ENCODE results near the gene RASA3. TPM values are rescaled to one million over a fixed set of nuclear protein-coding genes. Genes with fewer than 3 reads are reported as not detected.

Gene RASA3
- total RNA-seq, 2 experiments from 2014 or later: 3.6 to 17.9 TPM

- H3K4me3 ChIP-seq (ENCODE audit: low read depth, low read length, poor library complexity, severe bottlenecking): peak overlapping the region; percentile 14
- peaks cover 29% of the 10 kb centered on the region for H3K4me1 ChIP-seq (ENCODE audit: insufficient read depth, low read length, poor library complexity, severe bottlenecking)
- peak; percentile 54 for TF ChIP-seq CTCF (conservative IDR thresholded peaks at IDR 0.05; ENCODE audit: low read length)
- no peak for TF ChIP-seq EZH2phosphoT487 (IDR thresholded peaks at IDR 0.05; ENCODE audit: borderline replicate concordance, low read depth, low read length)
- BruUV-seq (replicated peaks): no TSS peak
- H4K20me1 ChIP-seq (ENCODE audit: insufficient read depth, low read length): no peaks in the 10 kb centered on the region
- intact Hi-C loops (cut with micrococcal nuclease; ENCODE audit: unreplicated experiment): loop anchor here (1.0 to 2.0 kb wide), 2 partner anchors 43 to 85 kb away; no protein-coding TSS in a partner anchor
- POLR2A ChIA-PET: interaction anchor here (1.1 kb wide), 1 partner anchor 67 kb away, joined by 3 read pairs; no protein-coding TSS in a partner anchor
- H3K79me2 ChIP-seq (ENCODE audit: insufficient read depth, low read depth, low read length): no peaks in the 10 kb centered on the region
- peak overlapping the region; percentile 62 for H3K4me2 ChIP-seq (ENCODE audit: low read length)
- peak overlapping the region; percentile 55; the same call in 1 of the 2 replicates for H2AFZ ChIP-seq (ENCODE audit: low read length)
- peak; percentile 84 for DNase-seq (ENCODE audit: low spot score)
- H3K27ac ChIP-seq (ENCODE audit: low read depth, low read length, poor library complexity, severe bottlenecking): peak overlapping the region; percentile 55
- CTCF ChIA-PET (ENCODE audit: unreplicated experiment): interaction anchor here (0.7 kb wide), 1 partner anchor 85 kb away, joined by 3 read pairs; no protein-coding TSS in a partner anchor
- no peaks in the 10 kb centered on the region for H3K9me3 ChIP-seq (ENCODE audit: low read length)
- H3K36me3 ChIP-seq (ENCODE audit: insufficient read depth, low read length): no peaks in the 10 kb centered on the region
- no peaks in the 10 kb centered on the region for H3K9me2 ChIP-seq (ENCODE audit: insufficient read depth, low read length)
Observed at GRCh38 chr13:114110091-114110829, 22.2 kb downstream of the RASA3 start.

- no peaks in the 10 kb centered on the region for H3K79me2 ChIP-seq (ENCODE audit: insufficient read depth, low read depth, low read length)
- no peaks in the 10 kb centered on the region for H4K20me1 ChIP-seq (ENCODE audit: insufficient read depth, low read length)
- H3K27ac ChIP-seq (ENCODE audit: low read depth, low read length, poor library complexity, severe bottlenecking): no peak overlapping the region
- CTCF ChIA-PET (ENCODE audit: unreplicated experiment): no interaction called here
- no peak for TF ChIP-seq CTCF (conservative IDR thresholded peaks at IDR 0.05; ENCODE audit: low read length)
- TF ChIP-seq EZH2phosphoT487 (IDR thresholded peaks at IDR 0.05; ENCODE audit: borderline replicate concordance, low read depth, low read length): no peak
- H3K4me1 ChIP-seq (ENCODE audit: insufficient read depth, low read length, poor library complexity, severe bottlenecking): peaks cover 25% of the 10 kb centered on the region
- BruUV-seq (replicated peaks): no TSS peak
- intact Hi-C loops (cut with micrococcal nuclease; ENCODE audit: unreplicated experiment): loop anchor here (1.0 to 2.0 kb wide), 2 partner anchors 42 to 85 kb away; no protein-coding TSS in a partner anchor
- POLR2A ChIA-PET: interaction anchor here (1.1 kb wide), 1 partner anchor 67 kb away, joined by 3 read pairs; no protein-coding TSS in a partner anchor
- no peaks in the 10 kb centered on the region for H3K36me3 ChIP-seq (ENCODE audit: insufficient read depth, low read length)
- no peaks in the 10 kb centered on the region for H3K9me2 ChIP-seq (ENCODE audit: insufficient read depth, low read length)
- no peak overlapping the region for H3K4me3 ChIP-seq (ENCODE audit: low read depth, low read length, poor library complexity, severe bottlenecking)
- no peaks in the 10 kb centered on the region for H3K9me3 ChIP-seq (ENCODE audit: low read length)
- no peak for DNase-seq (ENCODE audit: low spot score)
- H3K4me2 ChIP-seq (ENCODE audit: low read length): peak overlapping the region; percentile 62
- H2AFZ ChIP-seq (ENCODE audit: low read length): peak overlapping the region; percentile 55
Observed at GRCh38 chr13:114109641-114110041, 22.8 kb downstream of the RASA3 start.

DNA sequence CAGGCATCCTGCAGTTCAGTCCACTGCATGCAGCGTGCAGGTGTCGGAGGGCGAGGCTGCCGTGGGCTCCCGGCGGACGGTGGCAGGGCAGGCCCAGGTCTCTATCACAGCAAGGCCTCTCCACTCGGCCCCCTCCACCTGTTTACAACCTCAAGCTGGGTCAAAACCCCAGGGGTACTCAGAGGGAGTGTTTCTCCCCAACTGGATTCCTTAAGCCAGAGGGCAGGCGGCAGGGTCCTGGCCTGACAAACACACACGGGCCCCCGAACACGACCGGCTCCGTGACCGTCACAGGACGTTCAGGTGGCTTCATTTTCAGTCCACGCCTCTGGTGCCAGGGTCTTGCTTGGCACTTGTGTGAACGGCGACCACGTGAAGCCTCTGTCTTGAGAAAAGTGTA lies 23.5 kb downstream of the RASA3 start:
- ChIA-PET CTCF (ENCODE audit: unreplicated experiment) (no interaction called here), POLR2A (no interaction called here)
- TF ChIP-seq EZH2phosphoT487 (IDR thresholded peaks at IDR 0.05; ENCODE audit: borderline replicate concordance, low read depth, low read length) (no peak), CTCF (conservative IDR thresholded peaks at IDR 0.05; ENCODE audit: low read length) (no peak)
- no peak overlapping the region for H3K4me3 ChIP-seq (ENCODE audit: low read depth, low read length, poor library complexity, severe bottlenecking)
- peaks cover 25% of the 10 kb centered on the region for H3K4me1 ChIP-seq (ENCODE audit: insufficient read depth, low read length, poor library complexity, severe bottlenecking)
- H3K36me3 ChIP-seq (ENCODE audit: insufficient read depth, low read length): no peaks in the 10 kb centered on the region
- no TSS peak for BruUV-seq (replicated peaks)
- no peaks in the 10 kb centered on the region for H3K9me3 ChIP-seq (ENCODE audit: low read length)
- H3K79me2 ChIP-seq (ENCODE audit: insufficient read depth, low read depth, low read length): no peaks in the 10 kb centered on the region
- no peaks in the 10 kb centered on the region for H3K9me2 ChIP-seq (ENCODE audit: insufficient read depth, low read length)
- H3K27ac ChIP-seq (ENCODE audit: low read depth, low read length, poor library complexity, severe bottlenecking): no peak overlapping the region
- no peak overlapping the region for H3K4me2 ChIP-seq (ENCODE audit: low read length)
- intact Hi-C loops (cut with micrococcal nuclease; ENCODE audit: unreplicated experiment): no loop called here
- no peak for DNase-seq (ENCODE audit: low spot score)
- no peaks in the 10 kb centered on the region for H4K20me1 ChIP-seq (ENCODE audit: insufficient read depth, low read length)
- H2AFZ ChIP-seq (ENCODE audit: low read length): no peak overlapping the region
